Gastroesophageal sphincter (tissue), 4 donors: ENCODE results near the gene SLC5A6. TPM values are rescaled to one million over a fixed set of nuclear protein-coding genes. Genes with fewer than 3 reads are reported as not detected.

Experiments
- ATAC-seq: fragments of 150-250 bp; one replicate; pipeline ENCODE4 v1.9.1; 2016; ENCODE audit warnings: mild to moderate bottlenecking, moderate library complexity
- H3K27ac ChIP-seq, 4 donors: fragments of 200-600 bp; sonication (generic) in 3 of 4; 1 replicate in 3 of 4; 2 replicates in 1 of 4; pipeline ENCODE4 v1.5.1; 2016 to 2019
- H3K27me3 ChIP-seq: fragments of 200-600 bp; sonication (generic); one replicate; pipeline ENCODE4 v1.5.1; 2019
- H3K36me3 ChIP-seq, 2 donors: fragments of 200-600 bp; sonication (generic); one replicate each; pipeline ENCODE4 v1.5.1; 2019; ENCODE audit warnings: control low read depth in 1 of 2
- H3K4me1 ChIP-seq, 3 donors: fragments of 200-600 bp; sonication (generic); 1 replicate in 2 of 3; 2 replicates in 1 of 3; pipeline ENCODE4 v1.5.1; 2016 to 2019; ENCODE audit warnings: control low read depth in 2 of 3
- H3K4me3 ChIP-seq, 2 donors: fragments of 200-600 bp; sonication (generic); one replicate each; pipeline ENCODE4 v1.5.1; 2019; ENCODE audit warnings: mild to moderate bottlenecking in 1 of 2, moderate library complexity in 1 of 2
- H3K9me3 ChIP-seq, 3 donors: fragments of 200-600 bp; sonication (generic); one replicate each; pipeline ENCODE4 v1.5.1; 2017 to 2019; ENCODE audit warnings: control low read depth in 2 of 3
- CTCF ChIP-seq, 4 experiments: fragments of 200-600 bp in 2 of 4; fragments of 450-650 bp in 2 of 4; sonication (generic) in 1 of 4; IDR thresholded peaks; one replicate each; pipeline ENCODE4 v1.5.1; 2017 to 2019; ENCODE audit warnings: antibody characterized with exemption in 4 of 4, mild to moderate bottlenecking in 2 of 4, moderate library complexity in 2 of 4
- EP300 ChIP-seq: sonication (generic); formaldehyde crosslinking; IDR thresholded peaks from one replicate; pipeline ENCODE4 v1.6.1; 2017; ENCODE audit warnings: antibody characterized with exemption, mild to moderate bottlenecking
- POLR2A ChIP-seq, 2 donors: fragments of 450-650 bp; IDR thresholded peaks; one replicate each; pipeline ENCODE4 v1.6.1; 2017; ENCODE audit warnings: antibody characterized with exemption in 2 of 2, mild to moderate bottlenecking in 2 of 2, moderate library complexity in 1 of 2
- POLR2AphosphoS5 ChIP-seq: sonication (generic); formaldehyde crosslinking; IDR thresholded peaks from one replicate; pipeline ENCODE4 v1.6.1; 2017; ENCODE audit warnings: antibody characterized with exemption
- WGBS, 2 donors: methylation state at CpG; one replicate each; pipeline ENCODE4 v1.1.5; 2018; ENCODE audit warnings: low coverage in 1 of 2; 5-methylcytosine and 5-hydroxymethylcytosine counted together
- total RNA-seq, 4 donors: library from RNA; depleted of rRNA; stranded (reverse); fragments of >200 nt; gene quantifications; one replicate each; pipeline ENCODE4 v1.1.0, GENCODE V29; 2016

SLC5A6 gene
- total RNA-seq, 4 donors from 2014 or later, result 8.3 to 16.8 (median 13.5) TPM

DNA sequence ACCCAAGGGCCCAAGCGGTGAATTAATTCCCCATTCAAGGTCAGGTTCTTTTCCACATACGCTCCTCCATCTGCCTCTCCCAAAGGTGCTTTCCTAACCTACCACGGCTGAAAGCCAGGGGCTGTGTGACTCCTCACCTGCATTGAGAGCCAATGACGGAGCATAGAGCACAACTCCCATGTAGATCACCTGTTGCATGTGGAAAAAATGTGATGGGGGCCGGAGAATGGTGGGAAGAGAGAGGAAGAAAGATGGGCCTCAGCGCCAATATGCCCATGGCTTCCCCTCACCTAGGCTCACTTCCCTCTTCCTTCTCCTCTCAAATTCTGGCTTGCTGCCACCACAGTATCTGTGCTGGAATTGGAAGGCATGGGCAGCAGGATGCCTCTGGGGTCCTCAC lies 5.7 kb downstream of the SLC5A6 start:
- Histone ChIP-seq H3K27ac (no peak overlapping the region), H3K4me1 (peaks cover 0 to 8% (median 0%) of the 10 kb centered on the region in 3 donors), H3K36me3 (peaks cover 0 to 83% of the 10 kb centered on the region in 2 donors), H3K27me3 (no peaks in the 10 kb centered on the region), H3K9me3 (no peaks in the 10 kb centered on the region), H3K4me3 (no peak overlapping the region)
- WGBS, 2 donors, result 90% methylated on average over 2 of the region's 6 CpGs; no CpG with 5 or more reads in 1 of the 2 donors
- ATAC-seq, result no peak
- no peak for TF ChIP-seq POLR2A (IDR thresholded peaks at IDR 0.05)
- TF ChIP-seq POLR2AphosphoS5, result no peak
- no peak for TF ChIP-seq CTCF (IDR thresholded peaks at IDR 0.05)
- no peak for TF ChIP-seq EP300

DNA sequence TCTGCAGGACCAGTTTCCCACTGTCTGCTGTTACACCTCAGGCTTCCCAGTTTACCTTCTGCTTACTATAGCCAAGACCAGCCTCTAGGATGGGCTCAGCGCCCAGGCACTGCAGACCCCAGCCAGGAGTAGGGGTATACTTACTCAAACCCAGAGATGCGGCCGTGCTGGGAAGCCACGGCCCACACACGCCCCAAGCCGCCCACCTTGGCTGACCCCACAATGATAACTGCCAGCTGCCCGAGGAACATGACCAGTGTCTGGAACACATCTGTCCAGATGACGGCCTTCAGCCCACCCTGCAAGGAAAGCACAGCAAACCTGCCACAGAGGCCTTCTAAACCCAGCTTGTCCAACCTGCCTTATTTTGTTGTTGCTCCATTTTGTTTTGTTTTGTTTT lies 6.9 kb downstream of the SLC5A6 start:
- ATAC-seq, result no peak
- no peaks in the 10 kb centered on the region for H3K9me3 ChIP-seq
- peaks cover 0 to 94% of the 10 kb centered on the region in 2 donors for H3K36me3 ChIP-seq
- H3K27ac ChIP-seq, result no peak overlapping the region
- H3K4me3 ChIP-seq, result no peak overlapping the region
- WGBS, 2 donors, result 67 to 68% methylated on average over 4 to 5 of the region's 8 CpGs
- TF ChIP-seq POLR2A (IDR thresholded peaks at IDR 0.05), result no peak
- no peak for TF ChIP-seq EP300
- no peaks in the 10 kb centered on the region for H3K4me1 ChIP-seq
- no peaks in the 10 kb centered on the region for H3K27me3 ChIP-seq

DNA sequence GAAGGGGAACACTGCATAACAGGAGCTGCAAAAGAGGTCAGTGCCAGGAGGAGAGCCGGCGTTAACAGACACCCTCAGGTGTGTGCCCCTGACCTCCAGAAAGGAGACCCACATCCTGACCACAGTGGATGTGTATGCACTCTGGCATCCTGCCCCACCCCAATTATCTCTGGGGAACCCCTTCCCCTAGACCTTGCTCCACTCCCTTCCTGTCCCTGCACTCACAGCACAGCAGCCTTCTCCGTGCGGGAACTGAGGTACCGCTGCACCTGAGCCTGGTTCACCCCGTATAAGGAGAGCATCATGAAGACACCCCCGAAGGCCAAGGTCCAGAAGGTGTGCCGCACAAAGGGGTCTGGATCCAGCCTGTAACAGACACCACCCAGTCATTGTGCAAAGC lies 7.5 kb downstream of the SLC5A6 start:
- H3K27ac ChIP-seq, result no peak overlapping the region
- no peaks in the 10 kb centered on the region for H3K27me3 ChIP-seq
- H3K9me3 ChIP-seq, result no peaks in the 10 kb centered on the region
- no peak for TF ChIP-seq CTCF (IDR thresholded peaks at IDR 0.05)
- no peak for TF ChIP-seq POLR2A (IDR thresholded peaks at IDR 0.05)
- TF ChIP-seq POLR2AphosphoS5, result no peak
- no peak for TF ChIP-seq EP300
- no peak overlapping the region for H3K4me3 ChIP-seq
- peaks cover 0 to 96% of the 10 kb centered on the region in 2 donors for H3K36me3 ChIP-seq
- WGBS, 2 donors, result 96% methylated on average over 5 of the region's 8 CpGs; no CpG with 5 or more reads in 1 of the 2 donors
- no peaks in the 10 kb centered on the region for H3K4me1 ChIP-seq
- ATAC-seq, result no peak

DNA sequence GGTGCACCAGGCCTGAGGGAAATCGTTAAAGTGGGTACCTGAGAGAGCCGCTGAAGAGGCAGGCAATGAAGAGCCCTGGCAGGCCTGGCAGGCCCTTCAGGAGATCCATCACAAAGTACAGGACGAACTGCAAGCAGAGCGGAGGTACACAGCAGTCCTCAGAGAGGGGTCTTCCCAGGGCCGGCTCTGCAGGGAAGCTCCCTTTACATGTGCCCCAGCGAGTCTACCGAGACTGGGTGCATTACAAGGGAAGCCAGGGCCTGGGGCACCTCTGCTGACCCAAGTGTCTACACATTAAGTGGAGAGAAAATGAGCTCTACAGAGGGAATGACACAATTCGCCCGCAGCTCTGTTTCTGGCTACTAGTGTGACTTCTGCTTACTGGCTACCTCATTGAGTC lies 8.3 kb downstream of the SLC5A6 start:
- ATAC-seq, result no peak
- Histone ChIP-seq H3K4me3 (no peak overlapping the region), H3K27ac (no peak overlapping the region), H3K9me3 (no peaks in the 10 kb centered on the region), H3K36me3 (peaks cover 0 to 96% of the 10 kb centered on the region in 2 donors), H3K27me3 (no peaks in the 10 kb centered on the region), H3K4me1 (no peaks in the 10 kb centered on the region)
- WGBS, 2 donors, result 92 to 100% methylated on average over 1 to 2 of the region's 9 CpGs
- TF ChIP-seq POLR2A (IDR thresholded peaks at IDR 0.05) (no peak), CTCF (IDR thresholded peaks at IDR 0.05) (no peak), EP300 (no peak), POLR2AphosphoS5 (no peak)

DNA sequence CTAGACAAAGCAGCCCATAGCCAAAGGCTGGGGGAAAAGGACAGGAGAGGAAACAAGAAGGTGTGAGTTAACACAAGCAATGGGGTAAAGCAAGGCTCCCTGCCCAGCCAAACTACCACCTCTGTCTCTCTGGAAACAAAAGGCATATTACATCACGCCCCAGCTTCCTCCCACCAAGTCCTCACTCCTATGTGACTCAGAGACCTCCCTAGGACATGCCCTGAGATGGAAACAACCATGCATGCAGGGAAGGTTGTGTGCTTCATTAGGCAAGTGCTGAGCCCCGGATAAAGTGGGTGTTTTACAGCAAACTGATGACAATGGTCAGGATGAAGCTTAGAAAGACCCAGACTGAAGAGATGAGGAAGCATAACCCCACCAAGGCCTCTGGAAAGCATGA lies 9.2 kb downstream of the SLC5A6 start:
- peaks cover 0 to 87% of the 10 kb centered on the region in 2 donors for H3K36me3 ChIP-seq

GRCh38 chr2:27201675-27202074 lies 10.4 kb downstream of the SLC5A6 start:
- ATAC-seq, result no peak
- TF ChIP-seq EP300 (no peak), CTCF (IDR thresholded peaks at IDR 0.05) (no peak)
- H3K36me3 ChIP-seq, result peaks cover 0 to 76% of the 10 kb centered on the region in 2 donors

More for the DNA sequence above, 9.2 kb downstream of the SLC5A6 start:
- no peak for TF ChIP-seq POLR2AphosphoS5
- Histone ChIP-seq H3K9me3 (no peaks in the 10 kb centered on the region), H3K4me1 (no peaks in the 10 kb centered on the region), H3K27ac (no peak overlapping the region), H3K4me3 (no peak overlapping the region), H3K27me3 (no peaks in the 10 kb centered on the region)
- no peak for ATAC-seq
- WGBS, 2 donors, result 85% methylated on average over 2 of the region's 2 CpGs; no CpG with 5 or more reads in 1 of the 2 donors

More at GRCh38 chr2:27201675-27202074, 10.4 kb downstream of the SLC5A6 start:
- H3K9me3 ChIP-seq, result no peaks in the 10 kb centered on the region
- no peak overlapping the region for H3K4me3 ChIP-seq
- no peaks in the 10 kb centered on the region for H3K27me3 ChIP-seq
- WGBS, 2 donors, result 100% methylated on average over 4 of the region's 7 CpGs; no CpG with 5 or more reads in 1 of the 2 donors
- no peak overlapping the region for H3K27ac ChIP-seq
- H3K4me1 ChIP-seq, result no peaks in the 10 kb centered on the region
